Mesenteric fat pad (tissue), 1 donor: Measurements from ENCODE around the gene AFAP1. TPM values are rescaled to one million over a fixed set of nuclear protein-coding genes. Genes with fewer than 3 reads are reported as not detected.

Experiments
- DNase-seq: peaks from one replicate; pipeline ENCODE4 v3.0.0-alpha.2; 2020; ENCODE audit warnings: low spot score
- total RNA-seq: library from RNA; stranded (reverse); fragmentation: NEBNext Ultra II Directional; extraction: Animal tissue kit (Norgen Biotek cat#: 25700); gene quantifications from one replicate; pipeline ENCODE4 v1.2.1, GENCODE V29; 2021
- donor health status: DM: yes; HTN: yes; CAD: no.

Gene AFAP1
- total RNA-seq, 1 donor from 2014 or later = 33.9 TPM

GRCh38 chr4:7740866-7741525, 198.7 kb downstream of the AFAP1 start:
- no peak for DNase-seq

- no peak for DNase-seq
Observed at GRCh38 chr4:7739918-7740865, 199.5 kb downstream of the AFAP1 start.

- no peak for DNase-seq
Observed at GRCh38 chr4:7739077-7739917, 200.4 kb downstream of the AFAP1 start.

GRCh38 chr4:7738458-7739076, 201.1 kb downstream of the AFAP1 start:
- no peak for DNase-seq

- DNase-seq = no peak
Observed at GRCh38 chr4:7737752-7738457, 201.8 kb downstream of the AFAP1 start.

- no peak for DNase-seq
Observed at GRCh38 chr4:7737268-7737645, 202.4 kb downstream of the AFAP1 start.

- no peak for DNase-seq
Observed at GRCh38 chr4:7736436-7737267, 203.0 kb downstream of the AFAP1 start.

GRCh38 chr4:7735961-7736360, 203.7 kb downstream of the AFAP1 start:
- no peak for DNase-seq

GRCh38 chr4:7735395-7735794, 204.3 kb downstream of the AFAP1 start:
- DNase-seq = no peak

- no peak for DNase-seq
Observed at GRCh38 chr4:7734651-7735260, 204.9 kb downstream of the AFAP1 start.

- DNase-seq = no peak
Observed at GRCh38 chr4:7733801-7734650, 205.6 kb downstream of the AFAP1 start.

GRCh38 chr4:7733201-7733600, 206.5 kb downstream of the AFAP1 start:
- DNase-seq = no peak

GRCh38 chr4:7732263-7732662, 207.4 kb downstream of the AFAP1 start:
- no peak for DNase-seq

GRCh38 chr4:7731437-7731836, 208.2 kb downstream of the AFAP1 start:
- DNase-seq = no peak

- no peak for DNase-seq
Observed at GRCh38 chr4:7727749-7728148, 211.9 kb downstream of the AFAP1 start.

GRCh38 chr4:7726665-7727413, 212.8 kb downstream of the AFAP1 start:
- DNase-seq = no peak

- DNase-seq = no peak
Observed at GRCh38 chr4:7725951-7726350, 213.7 kb downstream of the AFAP1 start.
